GM18951 (cell line): ENCODE data around the gene EYS.

ENCODE experiments used
- POLR2A ChIP-seq: IDR thresholded peaks from 4 replicates; pipeline ENCODE4 v1.6.1; 2011; ENCODE audit warnings: mild to moderate bottlenecking; ENCODE audit not compliant: insufficient read length, insufficient read depth; ENCODE audit errors: extremely low read depth
- in situ Hi-C: fragments of 300-500 bp; cut with MboI; formaldehyde crosslinking; loops from one replicate; pipeline ENCODE4 v1.12.0; 2022; ENCODE audit warnings: low sequenced_read_pairs, mixed read lengths, inconsistent platforms; ENCODE audit not compliant: unreplicated experiment

EYS gene

DNA sequence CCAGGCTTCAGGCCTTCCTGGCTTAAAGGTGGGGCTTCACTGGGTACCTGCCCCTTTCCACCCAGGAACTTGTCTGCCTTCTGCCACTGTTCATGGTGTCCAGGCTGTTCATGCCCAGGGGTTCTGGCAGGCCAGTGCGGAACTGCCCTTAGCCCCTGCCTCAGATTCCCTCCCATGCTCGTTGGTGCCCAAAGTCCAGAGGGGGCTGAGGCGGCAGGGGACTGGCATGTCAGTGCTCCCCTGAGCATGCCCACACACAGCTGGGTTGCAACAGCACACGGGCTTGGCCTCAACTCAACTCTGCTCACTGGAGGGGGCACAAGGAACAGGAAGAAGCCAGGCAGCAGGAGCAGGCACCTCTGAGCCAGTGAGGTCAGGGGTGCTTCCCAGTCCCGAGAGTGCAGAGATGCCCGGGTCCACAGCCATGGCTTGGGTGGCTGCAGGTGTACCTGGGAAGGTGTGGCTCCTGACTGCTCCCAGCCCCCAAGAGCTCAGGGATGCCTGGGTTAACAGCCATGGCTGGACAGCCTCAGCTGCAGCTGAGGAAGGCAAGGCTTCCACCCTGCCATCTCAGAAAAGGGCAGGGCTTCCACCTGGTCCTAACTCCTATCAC, 845.9 kb downstream of the EYS start:
- in situ Hi-C loops: no loop called here
- TF ChIP-seq POLR2A: no peak

DNA sequence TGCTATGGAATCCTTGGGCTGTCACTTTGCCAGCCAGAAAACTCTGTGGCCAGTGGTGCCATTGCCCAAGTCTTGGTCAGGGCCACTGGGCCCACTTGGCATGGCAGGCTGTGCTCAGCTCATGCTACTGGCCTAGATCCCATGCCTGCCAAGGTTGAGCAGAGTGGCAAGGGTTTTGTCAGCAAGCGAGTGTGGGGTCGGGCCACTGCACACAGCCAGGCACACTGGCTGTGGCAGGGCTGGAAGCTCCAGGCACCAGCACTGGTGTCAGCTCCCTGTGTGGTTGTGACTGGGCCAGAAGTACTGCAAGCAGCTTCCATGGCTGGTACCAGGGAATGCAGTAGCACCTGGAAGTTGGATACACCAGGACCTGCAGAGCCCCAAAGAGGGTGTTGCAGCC, 846.8 kb downstream of the EYS start:
- in situ Hi-C loops: no loop called here
- no peak for TF ChIP-seq POLR2A

DNA sequence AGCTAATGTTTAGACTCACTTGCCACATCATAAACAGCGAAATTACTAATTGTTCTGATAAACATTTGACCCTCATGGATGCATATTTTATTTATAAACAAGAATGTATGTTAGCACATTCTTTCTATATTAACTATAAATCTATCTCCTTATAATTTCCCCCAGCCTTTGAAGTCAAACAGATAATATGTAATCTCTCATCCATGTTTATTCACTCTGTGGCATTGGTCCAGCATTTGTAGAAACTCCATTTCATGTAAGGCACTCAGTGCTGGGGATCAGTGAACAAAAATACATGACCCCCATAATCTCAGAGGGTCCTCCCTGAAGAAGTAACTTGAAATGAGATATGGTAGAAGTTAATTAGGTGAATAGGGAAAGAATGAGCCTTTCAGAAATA, 856.9 kb downstream of the EYS start:
- TF ChIP-seq POLR2A: no peak
- in situ Hi-C loops: no loop called here

DNA sequence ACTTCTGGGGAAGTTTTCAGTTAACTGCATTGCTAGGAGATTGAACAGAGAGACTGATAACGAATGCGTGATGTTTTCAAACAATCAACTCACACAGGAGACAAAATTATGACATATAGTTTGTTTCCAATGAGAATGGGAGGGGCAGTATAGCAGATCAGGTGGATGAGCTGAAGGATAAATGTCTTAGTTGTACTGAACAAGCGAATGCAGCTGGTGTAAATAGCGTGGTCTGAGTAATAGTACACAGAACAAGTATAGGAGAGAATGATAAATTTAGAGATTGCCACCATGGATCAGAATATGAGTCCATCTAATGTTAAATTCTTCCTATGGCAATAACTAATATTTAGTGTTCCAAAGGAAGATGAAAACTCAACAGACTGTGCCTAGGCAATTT, 858.6 kb downstream of the EYS start:
- no peak for TF ChIP-seq POLR2A
- in situ Hi-C loops: no loop called here

DNA sequence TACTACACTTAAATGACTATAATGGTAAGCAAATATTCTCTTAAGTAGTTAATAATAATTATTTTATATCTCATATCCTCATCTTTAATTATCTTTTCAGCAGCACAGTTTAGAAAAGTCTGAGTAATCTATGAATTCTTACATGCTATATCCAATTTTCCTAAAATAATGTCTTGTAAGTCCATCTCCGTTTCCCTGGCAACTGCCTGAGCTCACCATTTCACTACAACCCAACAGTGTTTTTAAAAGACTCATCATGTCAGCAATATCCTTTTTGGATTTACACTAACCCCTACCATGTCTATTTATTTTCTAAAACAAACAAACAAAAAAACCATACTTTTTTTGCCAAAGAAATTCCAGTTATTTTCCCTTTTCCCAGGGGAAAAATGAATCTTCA, 859.6 kb downstream of the EYS start:
- in situ Hi-C loops: no loop called here
- TF ChIP-seq POLR2A: no peak

DNA sequence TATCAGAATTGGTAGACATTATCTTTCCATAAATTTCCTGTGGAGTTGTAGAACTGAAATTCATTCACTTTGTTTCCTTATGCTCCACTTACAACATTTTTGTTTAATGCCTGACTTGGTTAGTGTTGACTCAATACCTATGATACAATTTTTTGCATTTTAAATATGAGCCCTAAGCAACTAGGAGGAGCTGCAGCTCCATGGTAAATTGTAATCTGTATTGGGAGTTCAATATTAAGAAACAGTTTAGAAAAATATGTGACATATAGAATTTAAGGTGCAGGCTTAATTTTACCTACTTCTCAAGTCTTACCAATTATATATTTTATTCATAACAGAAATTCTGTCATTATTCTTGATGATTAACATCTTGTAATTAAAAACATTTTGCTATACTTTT, 868.3 kb downstream of the EYS start:
- in situ Hi-C loops: no loop called here
- TF ChIP-seq POLR2A: no peak

DNA sequence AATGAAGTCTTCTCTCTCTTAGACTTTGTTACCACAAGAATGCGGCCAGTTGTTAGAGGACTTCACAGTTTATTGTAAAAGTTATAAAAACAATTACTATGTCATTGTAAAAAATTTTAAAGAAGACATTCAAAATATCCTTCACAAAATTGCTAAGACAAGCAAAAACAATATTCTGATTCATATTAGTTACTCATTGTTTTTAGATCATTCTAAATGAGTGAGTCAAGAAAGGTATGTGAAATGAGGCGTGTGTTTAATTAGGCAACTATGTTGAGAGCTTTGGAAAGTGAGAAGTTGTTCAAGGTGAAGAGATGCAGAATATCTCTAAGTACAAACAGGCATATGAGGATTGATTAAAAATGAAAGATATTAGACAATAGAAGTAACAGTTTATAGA, 875.3 kb downstream of the EYS start:
- no peak for TF ChIP-seq POLR2A
- in situ Hi-C loops: no loop called here

DNA sequence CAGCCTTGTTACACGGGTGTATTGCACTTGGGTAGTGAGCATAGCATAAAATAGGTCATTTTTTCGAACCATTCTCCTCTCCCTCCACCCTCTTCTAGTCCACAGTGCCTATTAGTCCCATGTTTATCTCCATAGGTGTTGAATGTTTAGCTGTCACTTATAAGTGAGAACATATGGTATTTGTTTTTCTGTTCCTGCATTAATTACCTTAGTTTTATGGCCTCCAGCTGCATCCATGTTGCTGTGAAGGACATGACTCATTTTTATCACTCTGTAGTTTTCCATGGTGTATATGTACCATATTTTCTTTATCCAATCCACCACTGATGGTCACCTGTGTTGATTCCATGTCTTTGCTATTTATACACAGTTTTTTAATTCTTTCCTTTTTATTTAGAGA, 889.5 kb downstream of the EYS start:
- in situ Hi-C loops: no loop called here
- TF ChIP-seq POLR2A: no peak

DNA sequence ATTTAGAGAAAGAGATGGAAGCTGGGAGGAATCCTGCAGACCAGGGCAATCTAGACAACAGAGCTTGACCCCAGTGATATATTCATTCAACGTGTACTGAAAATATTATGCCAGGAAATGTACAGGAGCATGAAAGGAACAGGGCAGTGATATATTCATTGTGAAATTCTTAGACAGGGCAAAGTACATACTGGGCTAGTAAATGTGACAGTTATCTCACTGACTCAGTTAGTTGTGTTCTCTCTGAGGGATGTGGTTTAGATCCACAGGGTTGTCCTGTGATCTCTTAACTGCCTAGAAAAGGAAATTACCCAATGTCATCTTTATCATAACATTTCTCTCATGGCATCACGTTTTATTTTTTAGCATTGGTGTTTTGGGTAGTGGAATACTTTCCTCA, 891.3 kb downstream of the EYS start:
- in situ Hi-C loops: no loop called here
- TF ChIP-seq POLR2A: no peak

DNA sequence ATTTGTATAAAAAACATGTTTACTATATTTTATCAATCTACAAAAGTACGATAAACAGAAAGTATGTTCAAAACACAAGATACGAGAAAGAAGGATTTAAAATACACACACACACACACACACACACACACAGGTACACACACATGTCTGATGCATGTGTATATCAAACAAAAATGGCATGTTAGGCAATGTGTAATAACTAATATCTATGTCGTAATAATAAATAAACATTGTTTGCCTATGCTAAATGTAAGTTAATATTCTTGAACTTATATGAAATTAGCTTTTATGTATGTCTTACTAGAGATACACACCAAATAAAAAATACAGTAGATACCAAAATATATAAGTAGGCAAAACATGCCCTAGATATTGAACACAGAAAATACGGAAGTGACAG, 894.9 kb downstream of the EYS start:
- TF ChIP-seq POLR2A: no peak
- in situ Hi-C loops: no loop called here

DNA sequence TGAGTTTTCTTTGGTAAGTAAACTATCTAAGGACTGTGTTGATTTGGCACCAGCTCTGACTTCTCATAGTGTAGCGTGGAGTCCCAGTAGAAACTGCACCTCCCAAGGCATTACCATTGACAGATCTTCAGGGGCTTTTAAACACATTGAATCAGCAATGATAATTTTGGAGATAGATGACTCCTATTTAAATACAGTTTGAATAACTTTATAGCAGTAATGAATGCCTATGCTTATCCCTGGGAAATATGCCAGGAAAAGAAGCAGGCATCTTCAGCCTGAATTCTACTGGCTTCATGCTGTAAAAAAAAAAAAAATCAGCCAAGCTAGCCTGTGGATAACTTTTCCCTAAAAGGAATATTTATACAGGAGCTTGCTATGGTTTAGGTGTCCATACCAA, 895.9 kb downstream of the EYS start:
- in situ Hi-C loops: no loop called here
- no peak for TF ChIP-seq POLR2A

DNA sequence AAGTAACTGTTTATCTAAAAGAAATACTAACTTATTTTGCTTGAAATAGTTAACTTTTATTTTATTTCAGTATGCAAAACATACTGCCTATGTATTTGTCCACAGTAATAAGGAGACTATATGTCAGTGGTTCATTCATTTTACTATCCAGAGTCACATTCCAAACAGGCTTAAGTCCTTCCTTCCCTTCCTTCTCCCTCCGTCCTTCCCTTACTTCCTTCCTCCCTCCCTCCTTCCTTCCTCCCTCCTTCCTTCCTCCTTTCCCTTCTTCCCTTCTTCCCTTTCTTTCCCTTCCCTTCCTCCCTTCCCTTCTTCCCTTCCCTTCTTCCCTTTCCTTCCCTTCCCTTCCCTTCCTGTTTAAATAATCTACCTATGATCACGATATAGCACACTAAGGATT, 899.2 kb downstream of the EYS start:
- in situ Hi-C loops: no loop called here
- TF ChIP-seq POLR2A: no peak

DNA sequence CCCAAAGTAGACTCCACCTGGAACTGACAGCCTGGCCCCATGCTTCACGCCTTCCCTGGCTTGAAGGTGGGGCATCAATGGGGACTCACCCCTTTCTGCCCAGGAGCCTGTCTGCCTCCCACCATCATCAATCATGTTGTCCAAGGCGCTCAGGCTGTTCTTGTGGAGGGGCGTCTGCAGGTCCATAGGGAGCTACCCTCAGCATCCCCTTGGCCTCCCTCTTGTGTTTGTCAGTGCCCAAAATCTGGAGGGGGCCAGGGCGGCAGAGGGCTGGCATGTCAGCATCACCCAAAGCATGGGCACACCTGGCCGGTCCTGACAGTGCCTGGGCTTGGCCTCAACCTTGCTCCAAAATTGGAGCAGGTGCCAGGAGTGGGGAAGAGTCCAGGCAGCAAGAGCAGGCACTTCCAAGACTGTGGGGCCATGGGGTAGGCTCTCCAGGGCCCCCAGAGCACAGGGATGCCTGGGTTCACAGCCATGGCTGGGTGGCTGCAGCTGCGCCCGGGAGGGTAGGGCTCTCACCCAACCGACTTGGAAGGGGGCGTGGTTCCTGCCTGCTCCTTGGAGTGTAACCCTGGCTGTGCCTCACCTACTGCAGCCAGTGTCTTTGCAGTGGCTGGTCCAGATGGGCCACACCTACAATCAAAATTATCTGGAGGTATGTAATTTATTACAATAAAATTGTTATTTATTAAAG, 903.4 kb downstream of the EYS start:
- in situ Hi-C loops: no loop called here
- no peak for TF ChIP-seq POLR2A

DNA sequence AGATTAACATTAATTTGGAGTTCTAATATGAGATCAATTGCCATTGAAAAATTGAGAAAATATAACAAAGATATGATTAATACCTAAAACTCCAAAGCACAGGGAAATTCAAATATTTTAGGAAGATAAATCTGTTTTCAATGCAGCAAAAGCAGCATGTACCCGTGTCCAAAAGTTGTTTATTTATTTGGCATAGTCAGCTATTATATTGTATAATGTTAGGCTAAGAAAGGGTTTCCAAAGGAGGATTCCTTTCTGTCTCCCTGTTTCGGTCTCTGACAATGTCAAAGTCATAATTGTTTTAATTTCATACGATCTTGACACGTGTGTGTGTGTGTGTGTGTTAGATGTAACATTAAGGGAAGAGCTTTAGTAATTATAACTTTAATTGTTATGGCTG, 914.5 kb downstream of the EYS start:
- TF ChIP-seq POLR2A: no peak
- in situ Hi-C loops: no loop called here
